ENCODE measurements around the gene CDC42BPA. TPM values are rescaled to one million over a fixed set of nuclear protein-coding genes. Genes with fewer than 3 reads are reported as not detected.

CDC42BPA gene
- polyA plus RNA-seq, 1 of the 3 experiments (the other 2 are of a cell fraction), result 6.8 TPM

- peaks cover 16% of the 10 kb centered on the region for H3F3A ChIP-seq (replicated peaks; ENCODE audit: insufficient read depth)
- peaks cover 96% of the 10 kb centered on the region for H3K79me2 ChIP-seq (ENCODE audit: insufficient read depth)
- H4K20me1 ChIP-seq (ENCODE audit: insufficient read depth), result peaks cover 14% of the 10 kb centered on the region
- no peaks in the 10 kb centered on the region for H3K9me3 ChIP-seq
- H3K27me3 ChIP-seq (ENCODE audit: insufficient read depth), result no peaks in the 10 kb centered on the region
- no peak overlapping the region for H3K27ac ChIP-seq (ENCODE audit: low read depth in 2 of 2, low read length in 1 of 2)
- CTCF ChIA-PET, result no interaction called here
- TF ChIP-seq JUND (IDR thresholded peaks at IDR 0.05) (no peak), RFX5 (IDR thresholded peaks at IDR 0.05; ENCODE audit: low read length) (no peak), EZH2phosphoT487 (IDR thresholded peaks at IDR 0.05; ENCODE audit: borderline replicate concordance, low read depth) (no peak), REST (IDR thresholded peaks at IDR 0.05; ENCODE audit: low read depth, low read length) (no peak), RCOR1 (IDR thresholded peaks at IDR 0.05; ENCODE audit: low read length) (no peak), FOXM1 (IDR thresholded peaks at IDR 0.05; ENCODE audit: low read depth) (no peak), GATA2 (CRISPR knock-in tag; IDR thresholded peaks at IDR 0.05) (no peak), MEF2A (IDR thresholded peaks at IDR 0.05; ENCODE audit: borderline replicate concordance, low read depth) (no peak), PBX3 (IDR thresholded peaks at IDR 0.05) (no peak)
- POLR2A ChIA-PET, result no interaction called here
- no peak overlapping the region for H3K4me2 ChIP-seq
- H3K4me1 ChIP-seq (ENCODE audit: control insufficient read depth in 1 of 2, insufficient read depth in 2 of 2, low read depth in 1 of 2, low read length in 1 of 2), result no peaks in the 10 kb centered on the region
- DNase-seq, result no peak
- H3K9me2 ChIP-seq, result no peaks in the 10 kb centered on the region; the same call in 1 of the 2 replicates
- H3K9ac ChIP-seq, result no peak overlapping the region
- no peak overlapping the region for H2AFZ ChIP-seq (ENCODE audit: low read depth)
- H3K4me3 ChIP-seq (ENCODE audit: low read depth in 2 of 2, low read length in 1 of 2), result no peak overlapping the region
- peaks cover 0 to 15% of the 10 kb centered on the region in 2 experiments for H3K36me3 ChIP-seq (replicated peaks in 1 of 2; ENCODE audit: control insufficient read depth in 1 of 2, insufficient read depth in 2 of 2, low read length in 1 of 2)
- WGBS (ENCODE audit: low lambda C conversion rate), result 98% methylated on average over 13 of the region's 13 CpGs
Observed at GRCh38 chr1:227253065-227253464, 65.2 kb downstream of the CDC42BPA start.

- ChIA-PET CTCF (interaction anchor here (0.6 to 1.5 kb wide), 2 partner anchors 12 to 76 kb away, joined by 3 read pairs; no protein-coding TSS in a partner anchor), POLR2A (no interaction called here)
- no peaks in the 10 kb centered on the region for H3K9me2 ChIP-seq
- no peak overlapping the region for H3K9ac ChIP-seq
- no peaks in the 10 kb centered on the region; a peak in 1 of 4 replicates for H3K4me1 ChIP-seq (ENCODE audit: control insufficient read depth in 1 of 2, insufficient read depth in 2 of 2, low read depth in 1 of 2, low read length in 1 of 2)
- H3K79me2 ChIP-seq (ENCODE audit: insufficient read depth), result peaks cover 98% of the 10 kb centered on the region
- H3K27me3 ChIP-seq (ENCODE audit: insufficient read depth), result no peaks in the 10 kb centered on the region
- TF ChIP-seq CHD2 (IDR thresholded peaks at IDR 0.05; ENCODE audit: low read length, partially characterized antibody), result no peak
- TF ChIP-seq RFX5 (IDR thresholded peaks at IDR 0.05; ENCODE audit: low read length), result no peak
- TF ChIP-seq NRF1 (IDR thresholded peaks at IDR 0.05; ENCODE audit: low read depth, low read length), result no peak
- no peak for TF ChIP-seq GATA2 (CRISPR knock-in tag; IDR thresholded peaks at IDR 0.05)
- no peak for TF ChIP-seq EZH2phosphoT487 (IDR thresholded peaks at IDR 0.05; ENCODE audit: borderline replicate concordance, low read depth)
- TF ChIP-seq RAD21 (IDR thresholded peaks at IDR 0.05; ENCODE audit: low read length), result no peak
- TF ChIP-seq PBX3 (IDR thresholded peaks at IDR 0.05), result no peak
- no peak overlapping the region for H3K4me3 ChIP-seq (ENCODE audit: low read depth in 2 of 2, low read length in 1 of 2)
- no peak overlapping the region for H3K27ac ChIP-seq (ENCODE audit: low read depth in 2 of 2, low read length in 1 of 2)
- DNase-seq, result no peak
- H3K9me3 ChIP-seq, result no peaks in the 10 kb centered on the region
- H3K36me3 ChIP-seq (replicated peaks in 1 of 2; ENCODE audit: control insufficient read depth in 1 of 2, insufficient read depth in 2 of 2, low read length in 1 of 2), result peaks cover 0 to 5% of the 10 kb centered on the region in 2 experiments
- no peak overlapping the region for H2AFZ ChIP-seq (ENCODE audit: low read depth)
- peaks cover 9% of the 10 kb centered on the region; the same call in 1 of the 2 replicates for H4K20me1 ChIP-seq (ENCODE audit: insufficient read depth)
- no peak overlapping the region for H3K4me2 ChIP-seq
- H3F3A ChIP-seq (replicated peaks; ENCODE audit: insufficient read depth), result no peaks in the 10 kb centered on the region
- 98% methylated on average over 6 of the region's 6 CpGs for WGBS (ENCODE audit: low lambda C conversion rate)
Observed at GRCh38 chr1:227245613-227246320, 72.5 kb downstream of the CDC42BPA start.
